Measurements from ENCODE around the gene HSPA4. TPM values are rescaled to one million over a fixed set of nuclear protein-coding genes. Genes with fewer than 3 reads are reported as not detected.

HSPA4 gene
- total and polyA plus RNA-seq, 2 donors (not counting 3 experiments of a cell fraction or from before 2014, with no cell fraction given), result 11.2 to 161 TPM

DNA sequence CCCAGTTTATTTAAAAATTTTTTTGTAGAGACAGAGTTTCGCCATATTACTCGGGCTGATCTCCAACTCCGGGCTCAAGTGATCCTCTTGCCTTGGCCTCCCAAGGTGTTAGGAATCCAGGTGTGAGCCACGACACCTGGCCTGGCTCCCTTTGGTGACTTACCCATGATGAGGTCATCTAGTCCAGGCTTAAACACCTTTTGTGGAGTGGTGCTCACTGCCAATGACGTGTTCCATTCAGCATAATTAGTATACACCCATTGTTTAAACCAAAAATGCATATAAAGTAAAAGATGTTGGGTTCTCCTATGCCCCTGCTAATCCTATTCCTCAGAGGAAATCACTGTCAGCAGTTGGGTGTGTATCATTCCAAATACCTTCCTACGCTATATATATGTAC lies 91.0 kb downstream of the HSPA4 start:
- Histone ChIP-seq H3K36me3 (ENCODE audit: control insufficient read depth in 2 of 2, extremely low read depth in 1 of 2, insufficient read depth in 2 of 2, low read length in 2 of 2) (no peaks in the 10 kb centered on the region), H3K4me2 (ENCODE audit: insufficient read depth, low read length) (no peak overlapping the region), H4K20me1 (replicated peaks; ENCODE audit: control insufficient read depth, extremely low read depth, insufficient read depth, low read length) (no peaks in the 10 kb centered on the region), H3K27me3 (ENCODE audit: control insufficient read depth in 2 of 2, insufficient read depth in 2 of 2, low read length in 2 of 2) (no peaks in the 10 kb centered on the region), H3K27ac (ENCODE audit: insufficient read depth, low read depth, low read length) (no peak overlapping the region), H3K79me2 (ENCODE audit: control insufficient read depth, insufficient read depth, low read length) (no peaks in the 10 kb centered on the region), H2AFZ (ENCODE audit: low read depth, low read length) (no peak overlapping the region), H3K9me3 (replicated peaks; ENCODE audit: control insufficient read depth, insufficient read depth, low read length) (no peaks in the 10 kb centered on the region), H3K4me1 (ENCODE audit: control insufficient read depth, extremely low read depth, insufficient read depth, low read length) (no peaks in the 10 kb centered on the region), H3K9ac (replicated peaks; ENCODE audit: extremely low read depth, insufficient read depth, low read length) (no peak overlapping the region), H3K4me3 (replicated peaks in 1 of 3; ENCODE audit: insufficient read depth in 1 of 3, low read depth in 1 of 3, low read length in 3 of 3) (no peak overlapping the region), H3K9me1 (replicated peaks; ENCODE audit: control insufficient read depth, extremely low read depth, insufficient read depth, low read length) (no peaks in the 10 kb centered on the region)
- dilution Hi-C loops (cut with MboI; ENCODE audit: extremely low pct_ligation_motif_present, low sequenced_read_pairs) (no loop called here), intact Hi-C loops (cut with micrococcal nuclease) (no loop called here)
- FAIRE-seq (no peak), DNase-seq (ENCODE audit: low read depth, low spot score) (no peak)
- CTCF ChIA-PET, result no interaction called here
- no TSS peak for BruUV-seq (replicated peaks)
- no peak for TF ChIP-seq FOS (IDR thresholded peaks at IDR 0.05; ENCODE audit: borderline replicate concordance, insufficient read depth, low read length)
- TF ChIP-seq POLR2AphosphoS5 (IDR thresholded peaks at IDR 0.05; ENCODE audit: insufficient read depth, low read depth, low read length), result no peak
- TF ChIP-seq EZH2 (IDR thresholded peaks at IDR 0.05; ENCODE audit: borderline replicate concordance, low read depth, low read length, severe bottlenecking), result no peak
- no peak for TF ChIP-seq MYC (IDR thresholded peaks at IDR 0.05; ENCODE audit: low read depth, low read length)
- TF ChIP-seq GATA2 (IDR thresholded peaks at IDR 0.05; ENCODE audit: insufficient read depth, insufficient read length, low read depth, low read length), result no peak
- no peak for TF ChIP-seq POLR2A (IDR thresholded peaks at IDR 0.05; ENCODE audit: low read depth, low read length)
- no peak for TF ChIP-seq MAX (IDR thresholded peaks at IDR 0.05; ENCODE audit: insufficient read depth, insufficient read length)
- TF ChIP-seq JUN (IDR thresholded peaks at IDR 0.05; ENCODE audit: borderline replicate concordance, insufficient read depth, insufficient read length, low read depth), result no peak
- TF ChIP-seq, protein P1, sequence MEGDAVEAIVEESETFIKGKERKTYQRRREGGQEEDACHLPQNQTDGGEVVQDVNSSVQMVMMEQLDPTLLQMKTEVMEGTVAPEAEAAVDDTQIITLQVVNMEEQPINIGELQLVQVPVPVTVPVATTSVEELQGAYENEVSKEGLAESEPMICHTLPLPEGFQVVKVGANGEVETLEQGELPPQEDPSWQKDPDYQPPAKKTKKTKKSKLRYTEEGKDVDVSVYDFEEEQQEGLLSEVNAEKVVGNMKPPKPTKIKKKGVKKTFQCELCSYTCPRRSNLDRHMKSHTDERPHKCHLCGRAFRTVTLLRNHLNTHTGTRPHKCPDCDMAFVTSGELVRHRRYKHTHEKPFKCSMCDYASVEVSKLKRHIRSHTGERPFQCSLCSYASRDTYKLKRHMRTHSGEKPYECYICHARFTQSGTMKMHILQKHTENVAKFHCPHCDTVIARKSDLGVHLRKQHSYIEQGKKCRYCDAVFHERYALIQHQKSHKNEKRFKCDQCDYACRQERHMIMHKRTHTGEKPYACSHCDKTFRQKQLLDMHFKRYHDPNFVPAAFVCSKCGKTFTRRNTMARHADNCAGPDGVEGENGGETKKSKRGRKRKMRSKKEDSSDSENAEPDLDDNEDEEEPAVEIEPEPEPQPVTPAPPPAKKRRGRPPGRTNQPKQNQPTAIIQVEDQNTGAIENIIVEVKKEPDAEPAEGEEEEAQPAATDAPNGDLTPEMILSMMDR (IDR thresholded peaks at IDR 0.05; ENCODE audit: extremely low read depth in 1 of 2, insufficient read depth in 1 of 2, low read depth in 1 of 2, low read length in 2 of 2), result no peak
- POLR2A ChIA-PET, result no interaction called here
